Measurements from ENCODE around the gene SPATA6L. TPM values are rescaled to one million over a fixed set of nuclear protein-coding genes. Genes with fewer than 3 reads are reported as not detected.

The SPATA6L gene
- total RNA-seq, 1 experiment from 2014 or later, result 2.4 TPM

DNA sequence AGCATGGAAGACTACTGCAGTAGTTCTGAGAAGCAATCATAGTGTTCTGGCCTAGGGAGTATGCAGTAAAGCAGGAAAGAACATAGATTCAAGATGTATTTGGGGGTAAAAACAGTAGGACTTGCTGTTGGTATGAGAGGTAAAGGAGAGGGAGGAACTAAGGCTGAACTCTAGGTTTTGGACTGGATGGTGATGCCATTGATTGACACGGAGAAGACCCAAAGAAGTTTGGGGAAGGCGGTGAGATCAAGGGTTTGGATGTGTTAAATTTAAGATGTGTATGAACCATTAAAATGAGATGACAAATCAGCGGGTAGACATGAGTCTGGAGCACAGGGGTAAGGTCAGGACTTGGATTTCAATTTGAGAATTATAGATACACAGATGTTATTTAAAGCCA, 11.1 kb upstream of the SPATA6L start:
- no peaks in the 10 kb centered on the region for H3K9me3 Mint-ChIP-seq (ENCODE audit: unreplicated experiment)
- ChIA-PET POLR2A (interaction anchor here (0.6 to 1.0 kb wide), 5 partner anchors 12 to 186 kb away, joined by 3 to 4 read pairs (median 3); partner anchors contain the start of gene SPATA6L), CTCF (interaction anchor here (0.6 to 1.0 kb wide), 4 partner anchors 15 to 1869 kb away, joined by 3 to 7 read pairs (median 4); partner anchors contain the start of gene PLPP6)
- no peak overlapping the region for H3K27ac Mint-ChIP-seq (ENCODE audit: unreplicated experiment)
- BruUV-seq (replicated peaks), result no TSS peak
- H3K27me3 Mint-ChIP-seq (ENCODE audit: insufficient read depth, unreplicated experiment), result no peaks in the 10 kb centered on the region
- peaks cover 12% of the 10 kb centered on the region for H3K4me1 ChIP-seq
- H3K27me3 ChIP-seq (replicated peaks; ENCODE audit: control insufficient read depth, insufficient read depth, low read length), result no peaks in the 10 kb centered on the region
- H3K4me3 Mint-ChIP-seq (ENCODE audit: unreplicated experiment), result no peak overlapping the region
- no peak overlapping the region for H3K4me3 ChIP-seq (ENCODE audit: low read depth, low read length)
- no peak for DNase-seq
- no peaks in the 10 kb centered on the region for H3K4me1 Mint-ChIP-seq (ENCODE audit: low read depth, unreplicated experiment)
- H3K36me3 ChIP-seq (ENCODE audit: control insufficient read depth, insufficient read depth, low read length), result no peaks in the 10 kb centered on the region
- TF ChIP-seq, protein P1, sequence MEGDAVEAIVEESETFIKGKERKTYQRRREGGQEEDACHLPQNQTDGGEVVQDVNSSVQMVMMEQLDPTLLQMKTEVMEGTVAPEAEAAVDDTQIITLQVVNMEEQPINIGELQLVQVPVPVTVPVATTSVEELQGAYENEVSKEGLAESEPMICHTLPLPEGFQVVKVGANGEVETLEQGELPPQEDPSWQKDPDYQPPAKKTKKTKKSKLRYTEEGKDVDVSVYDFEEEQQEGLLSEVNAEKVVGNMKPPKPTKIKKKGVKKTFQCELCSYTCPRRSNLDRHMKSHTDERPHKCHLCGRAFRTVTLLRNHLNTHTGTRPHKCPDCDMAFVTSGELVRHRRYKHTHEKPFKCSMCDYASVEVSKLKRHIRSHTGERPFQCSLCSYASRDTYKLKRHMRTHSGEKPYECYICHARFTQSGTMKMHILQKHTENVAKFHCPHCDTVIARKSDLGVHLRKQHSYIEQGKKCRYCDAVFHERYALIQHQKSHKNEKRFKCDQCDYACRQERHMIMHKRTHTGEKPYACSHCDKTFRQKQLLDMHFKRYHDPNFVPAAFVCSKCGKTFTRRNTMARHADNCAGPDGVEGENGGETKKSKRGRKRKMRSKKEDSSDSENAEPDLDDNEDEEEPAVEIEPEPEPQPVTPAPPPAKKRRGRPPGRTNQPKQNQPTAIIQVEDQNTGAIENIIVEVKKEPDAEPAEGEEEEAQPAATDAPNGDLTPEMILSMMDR (IDR thresholded peaks at IDR 0.05; ENCODE audit: insufficient read depth in 1 of 2, low read depth in 1 of 2, low read length in 1 of 2, severe bottlenecking in 1 of 2, unreplicated experiment in 1 of 2), result no peak
- H3K9me3 ChIP-seq, result no peaks in the 10 kb centered on the region
- intact Hi-C loops (cut with micrococcal nuclease; ENCODE audit: unreplicated experiment), result no loop called here
- H3K36me3 Mint-ChIP-seq (ENCODE audit: insufficient read depth, unreplicated experiment), result no peaks in the 10 kb centered on the region

DNA sequence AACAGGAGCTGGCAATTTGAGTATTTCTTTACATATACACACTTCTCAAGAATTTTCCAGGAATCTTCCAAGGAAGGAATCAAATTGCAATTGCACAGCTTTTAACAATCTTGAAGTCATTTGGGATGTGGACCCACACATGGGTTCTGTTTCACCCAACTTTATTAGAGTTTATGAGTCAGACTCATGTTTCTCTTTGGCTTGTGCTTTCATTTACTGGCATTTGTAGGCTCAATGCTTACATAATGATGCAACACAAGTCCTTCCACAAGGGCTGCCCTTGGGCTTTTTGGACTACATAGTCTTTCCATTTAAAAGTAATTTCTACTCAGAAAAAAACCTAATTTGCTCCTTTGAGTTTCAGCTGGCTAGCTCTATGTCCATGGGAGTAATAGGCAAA, 8.5 kb upstream of the SPATA6L start:
- H3K27me3 Mint-ChIP-seq (ENCODE audit: insufficient read depth, unreplicated experiment), result no peaks in the 10 kb centered on the region
- ChIA-PET POLR2A (interaction anchor here (0.6 kb wide), 1 partner anchor 22 kb away, joined by 3 read pairs; no protein-coding TSS in a partner anchor), CTCF (interaction anchor here (1.0 kb wide), 1 partner anchor 9 kb away, joined by 3 read pairs; the partner anchor contains the start of gene SPATA6L)
- no peak overlapping the region for H3K4me3 Mint-ChIP-seq (ENCODE audit: unreplicated experiment)
- no TSS peak for BruUV-seq (replicated peaks)
- H3K4me1 Mint-ChIP-seq (ENCODE audit: low read depth, unreplicated experiment), result no peaks in the 10 kb centered on the region
- TF ChIP-seq, protein P1 (IDR thresholded peaks at IDR 0.05; ENCODE audit: insufficient read depth in 1 of 2, low read depth in 1 of 2, low read length in 1 of 2, severe bottlenecking in 1 of 2, unreplicated experiment in 1 of 2), result no peak
- H3K36me3 Mint-ChIP-seq (ENCODE audit: insufficient read depth, unreplicated experiment), result no peaks in the 10 kb centered on the region
- Histone ChIP-seq H3K9me3 (no peaks in the 10 kb centered on the region), H3K4me3 (ENCODE audit: low read depth, low read length) (no peak overlapping the region), H3K4me1 (peaks cover 12% of the 10 kb centered on the region), H3K27me3 (replicated peaks; ENCODE audit: control insufficient read depth, insufficient read depth, low read length) (no peaks in the 10 kb centered on the region), H3K36me3 (ENCODE audit: control insufficient read depth, insufficient read depth, low read length) (no peaks in the 10 kb centered on the region)
- intact Hi-C loops (cut with micrococcal nuclease; ENCODE audit: unreplicated experiment), result no loop called here
- no peaks in the 10 kb centered on the region for H3K9me3 Mint-ChIP-seq (ENCODE audit: unreplicated experiment)
- H3K27ac Mint-ChIP-seq (ENCODE audit: unreplicated experiment), result no peak overlapping the region
- no peak for DNase-seq

DNA sequence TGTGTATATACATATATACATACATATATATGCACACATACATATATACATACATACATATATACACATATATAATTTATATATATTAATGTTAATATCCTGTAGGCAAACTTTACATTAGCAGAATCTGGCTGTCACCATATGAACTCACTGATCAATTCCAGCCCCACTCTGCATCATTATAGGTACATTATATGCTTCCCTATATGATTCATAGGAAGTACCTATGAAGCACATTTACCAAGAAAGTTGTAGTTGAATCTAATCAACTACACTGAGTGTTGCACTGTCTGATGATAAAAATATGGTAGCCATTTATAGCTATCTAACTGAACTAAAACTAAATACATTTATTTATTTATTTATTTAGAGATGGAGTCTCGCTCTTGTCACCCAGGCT, 5.5 kb upstream of the SPATA6L start:
- Histone ChIP-seq H3K9me3 (no peaks in the 10 kb centered on the region), H3K4me1 (0 out of 2 replicates have a peak, but pooled peaks cover 3% of the 10 kb centered on the region), H3K36me3 (ENCODE audit: control insufficient read depth, insufficient read depth, low read length) (no peaks in the 10 kb centered on the region), H3K27me3 (replicated peaks; ENCODE audit: control insufficient read depth, insufficient read depth, low read length) (no peaks in the 10 kb centered on the region), H3K4me3 (ENCODE audit: low read depth, low read length) (no peak overlapping the region)
- ChIA-PET CTCF (no interaction called here), POLR2A (no interaction called here)
- no peak overlapping the region for H3K4me3 Mint-ChIP-seq (ENCODE audit: unreplicated experiment)
- DNase-seq, result no peak
- intact Hi-C loops (cut with micrococcal nuclease; ENCODE audit: unreplicated experiment), result no loop called here
- no peaks in the 10 kb centered on the region for H3K9me3 Mint-ChIP-seq (ENCODE audit: unreplicated experiment)
- H3K36me3 Mint-ChIP-seq (ENCODE audit: insufficient read depth, unreplicated experiment), result no peaks in the 10 kb centered on the region
- no TSS peak for BruUV-seq (replicated peaks)
- no peaks in the 10 kb centered on the region for H3K4me1 Mint-ChIP-seq (ENCODE audit: low read depth, unreplicated experiment)
- no peaks in the 10 kb centered on the region for H3K27me3 Mint-ChIP-seq (ENCODE audit: insufficient read depth, unreplicated experiment)
- TF ChIP-seq, protein P1 (IDR thresholded peaks at IDR 0.05; ENCODE audit: insufficient read depth in 1 of 2, low read depth in 1 of 2, low read length in 1 of 2, severe bottlenecking in 1 of 2, unreplicated experiment in 1 of 2), result no peak
- H3K27ac Mint-ChIP-seq (ENCODE audit: unreplicated experiment), result no peak overlapping the region

Data from Caco-2 (cell line).